Stomach (tissue), 9 donors: Measurements from ENCODE around the gene ZNF385C. TPM values are rescaled to one million over a fixed set of nuclear protein-coding genes. Genes with fewer than 3 reads are reported as not detected.

Experiments used
- DNase-seq, 2 donors: peaks; one replicate each; pipeline versions ENCODE4 v3.0.0 to v3.0.0-alpha.2; 2013 to 2019
- H3K27ac ChIP-seq, 5 donors: fragments of 200-600 bp in 4 of 5; sonication (generic) in 4 of 5; one replicate each; pipeline ENCODE4 v1.5.1; 2013 to 2019; ENCODE audit warnings: mild to moderate bottlenecking in 1 of 5, moderate library complexity in 1 of 5
- H3K27me3 ChIP-seq, 3 donors: fragments of 200-600 bp; sonication (generic); one replicate each; pipeline ENCODE4 v1.5.1; 2017 to 2019; ENCODE audit warnings: mixed run types in 1 of 3
- H3K36me3 ChIP-seq, 4 donors: fragments of 200-600 bp; sonication (generic); 1 replicate in 3 of 4; 2 replicates in 1 of 4; pipeline ENCODE4 v1.5.1; 2016 to 2019
- H3K4me1 ChIP-seq, 4 donors: fragments of 200-600 bp; sonication (generic); one replicate each; pipeline ENCODE4 v1.5.1; 2016 to 2019
- H3K4me3 ChIP-seq, 4 donors: fragments of 200-600 bp; sonication (generic) in 3 of 4; one replicate each; pipeline ENCODE4 v1.5.1; 2016 to 2019; ENCODE audit warnings: mild to moderate bottlenecking in 1 of 4
- H3K9me3 ChIP-seq, 4 donors: fragments of 200-600 bp; sonication (generic); one replicate each; pipeline ENCODE4 v1.5.1; 2016 to 2019
- CTCF ChIP-seq, 7 experiments: fragments of 450-650 bp in 4 of 7; fragments of 200-600 bp in 3 of 7; sonication (generic) in 3 of 7; IDR thresholded peaks; one replicate each; pipeline ENCODE4 v1.5.1; 2016 to 2019; ENCODE audit warnings: antibody characterized with exemption in 7 of 7, control low read depth in 2 of 7, mild to moderate bottlenecking in 1 of 7
- EP300 ChIP-seq: sonication (generic); formaldehyde crosslinking; IDR thresholded peaks from one replicate; pipeline ENCODE4 v1.6.1; 2017; ENCODE audit warnings: antibody characterized with exemption
- POLR2A ChIP-seq, 4 donors: fragments of 450-650 bp; IDR thresholded peaks; one replicate each; pipeline ENCODE4 v1.6.1; 2016; ENCODE audit warnings: antibody characterized with exemption in 4 of 4, control low read depth in 2 of 4, mild to moderate bottlenecking in 1 of 4, moderate library complexity in 1 of 4
- POLR2AphosphoS5 ChIP-seq, 3 donors: sonication (generic); formaldehyde crosslinking; IDR thresholded peaks; one replicate each; pipeline ENCODE4 v1.6.1; 2016; ENCODE audit warnings: antibody characterized with exemption in 3 of 3
- WGBS, 5 donors: extraction: QIAGEN DNeasy Blood & Tissue Kit in 3 of 5; methylation state at CpG; one replicate each; pipeline versions ENCODE4 v1.1.5 to v1.1.7; 2013 to 2018; 5-methylcytosine and 5-hydroxymethylcytosine counted together
- intact Hi-C: fragments of 100-400 bp; cut with DNase I; formaldehyde crosslinking; loops from one replicate; pipeline ENCODE4 v1.15.1; 2023; ENCODE audit warnings: low total_unique reads
- polyA plus RNA-seq, 3 donors: library from polyadenylated mRNA; stranded (reverse); fragments of 200-250 nt; gene quantifications; one replicate each; pipeline ENCODE4 v1.2.3, GENCODE V29; 2013
- total RNA-seq, 5 donors: library from RNA; depleted of rRNA; stranded (reverse); fragments of >200 nt; gene quantifications; one replicate each; pipeline versions ENCODE4 v1.1.0 to v1.2.3, GENCODE V29; 2014 to 2016
- donor health status: healthy with polysubstance abuse.
- donor health status: Bipolar disorder and iron deficiency.
- donor health status: healthy.

Gene ZNF385C
- total and polyA plus RNA-seq, 8 donors = 0.31 to 1.4 (median 0.70) TPM; not detected in 4

GRCh38 chr17:42034059-42034458 is 64.2 kb downstream of the ZNF385C start:
- Histone ChIP-seq H3K27me3 (peaks cover 0 to 12% (median 0%) of the 10 kb centered on the region in 3 donors), H3K4me1 (no peaks in the 10 kb centered on the region), H3K4me3 (no peak overlapping the region), H3K27ac (no peak overlapping the region), H3K36me3 (no peaks in the 10 kb centered on the region), H3K9me3 (no peaks in the 10 kb centered on the region)
- WGBS, 5 donors = 37 to 52% (median 47%) methylated on average over 5 to 6 of the region's 6 CpGs
- no peak for DNase-seq
- TF ChIP-seq POLR2AphosphoS5 (IDR thresholded peaks at IDR 0.05) (no peak), CTCF (IDR thresholded peaks at IDR 0.05) (no peak), EP300 (no peak), POLR2A (IDR thresholded peaks at IDR 0.05) (no peak)
- intact Hi-C loops = no loop called here

GRCh38 chr17:42031584-42031983 is 66.7 kb downstream of the ZNF385C start:
- Histone ChIP-seq H3K27ac (no peak overlapping the region), H3K9me3 (no peaks in the 10 kb centered on the region), H3K36me3 (no peaks in the 10 kb centered on the region), H3K27me3 (peaks cover 0 to 14% (median 0%) of the 10 kb centered on the region in 3 donors), H3K4me1 (peaks cover 0 to 4% (median 0%) of the 10 kb centered on the region in 4 donors), H3K4me3 (no peak overlapping the region)
- DNase-seq = no peak
- intact Hi-C loops = no loop called here
- 59 to 65% (median 59%) methylated on average over 6 of the region's 6 CpGs for WGBS, 5 donors
- TF ChIP-seq POLR2AphosphoS5 (IDR thresholded peaks at IDR 0.05) = no peak
- TF ChIP-seq POLR2A (IDR thresholded peaks at IDR 0.05) = no peak
- no peak for TF ChIP-seq EP300
- TF ChIP-seq CTCF (IDR thresholded peaks at IDR 0.05) = no peak

GRCh38 chr17:42028791-42029127 is 69.5 kb downstream of the ZNF385C start:
- Histone ChIP-seq H3K9me3 (no peaks in the 10 kb centered on the region), H3K4me1 (peaks cover 16 to 23% (median 17%) of the 10 kb centered on the region in 4 donors), H3K4me3 (no peak overlapping the region), H3K27ac (no peak overlapping the region), H3K36me3 (peaks cover 4 to 8% (median 7%) of the 10 kb centered on the region in 4 donors), H3K27me3 (peaks cover 0 to 14% (median 0%) of the 10 kb centered on the region in 3 donors)
- no peak for DNase-seq
- TF ChIP-seq POLR2AphosphoS5 (IDR thresholded peaks at IDR 0.05) (no peak), EP300 (no peak), CTCF (IDR thresholded peaks at IDR 0.05) (peak in 1 of 7 experiments; percentile 3)
- intact Hi-C loops = loop anchor here (5.0 kb wide), 1 partner anchor 66 kb away; no protein-coding TSS in a partner anchor
- WGBS, 5 donors = 69 to 76% (median 73%) methylated on average over 5 to 7 of the region's 7 CpGs

GRCh38 chr17:42027961-42028790 is 70.1 kb downstream of the ZNF385C start:
- no peak for TF ChIP-seq POLR2A (IDR thresholded peaks at IDR 0.05)
- peak in 2 of 7 experiments; percentile 15 to 21 for TF ChIP-seq CTCF (IDR thresholded peaks at IDR 0.05)
- WGBS, 5 donors = 45 to 58% (median 48%) methylated on average over 18 to 19 of the region's 19 CpGs
- no peak overlapping the region for H3K27ac ChIP-seq
- no peaks in the 10 kb centered on the region for H3K9me3 ChIP-seq
- no peak overlapping the region for H3K4me3 ChIP-seq
- peaks cover 10 to 13% (median 13%) of the 10 kb centered on the region in 4 donors for H3K36me3 ChIP-seq
- DNase-seq = peak in 1 of 2 donors; percentile 54
- peaks cover 16 to 29% (median 18%) of the 10 kb centered on the region in 4 donors for H3K4me1 ChIP-seq
- intact Hi-C loops = loop anchor here (5.0 kb wide), 1 partner anchor 66 kb away; no protein-coding TSS in a partner anchor
- peaks cover 0 to 14% (median 0%) of the 10 kb centered on the region in 3 donors for H3K27me3 ChIP-seq
